GM12872 (cell line): Measurements from ENCODE around the gene IQCH.

Experiments used
- TF ChIP-seq, protein P1 (sequence below): IDR thresholded peaks from 3 replicates; pipeline ENCODE4 v1.5.1; 2011; ENCODE audit warnings: low read depth, mild to moderate bottlenecking, low read length, moderate library complexity; ENCODE audit not compliant: insufficient read depth

IQCH gene

DNA sequence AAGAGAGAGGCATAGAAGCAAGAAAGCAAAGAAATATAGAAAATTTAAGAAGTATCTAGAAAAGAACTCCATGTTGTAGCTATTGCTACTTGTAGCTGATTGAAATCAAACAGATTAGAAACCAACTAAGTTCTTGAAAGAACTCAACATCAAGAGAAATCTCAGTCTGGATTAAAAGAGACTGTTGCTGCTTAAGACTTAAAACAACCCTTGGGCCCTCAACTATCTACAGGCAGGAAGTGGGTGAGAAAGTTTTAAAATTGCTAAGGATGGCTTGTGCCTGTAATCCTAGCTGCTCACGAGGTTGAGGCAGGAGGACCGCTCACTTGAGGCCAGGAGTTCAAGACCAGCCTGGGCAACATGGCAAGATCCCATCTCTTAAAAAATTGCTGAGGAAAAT lies 227.1 kb downstream of the IQCH start:
- TF ChIP-seq, protein P1, sequence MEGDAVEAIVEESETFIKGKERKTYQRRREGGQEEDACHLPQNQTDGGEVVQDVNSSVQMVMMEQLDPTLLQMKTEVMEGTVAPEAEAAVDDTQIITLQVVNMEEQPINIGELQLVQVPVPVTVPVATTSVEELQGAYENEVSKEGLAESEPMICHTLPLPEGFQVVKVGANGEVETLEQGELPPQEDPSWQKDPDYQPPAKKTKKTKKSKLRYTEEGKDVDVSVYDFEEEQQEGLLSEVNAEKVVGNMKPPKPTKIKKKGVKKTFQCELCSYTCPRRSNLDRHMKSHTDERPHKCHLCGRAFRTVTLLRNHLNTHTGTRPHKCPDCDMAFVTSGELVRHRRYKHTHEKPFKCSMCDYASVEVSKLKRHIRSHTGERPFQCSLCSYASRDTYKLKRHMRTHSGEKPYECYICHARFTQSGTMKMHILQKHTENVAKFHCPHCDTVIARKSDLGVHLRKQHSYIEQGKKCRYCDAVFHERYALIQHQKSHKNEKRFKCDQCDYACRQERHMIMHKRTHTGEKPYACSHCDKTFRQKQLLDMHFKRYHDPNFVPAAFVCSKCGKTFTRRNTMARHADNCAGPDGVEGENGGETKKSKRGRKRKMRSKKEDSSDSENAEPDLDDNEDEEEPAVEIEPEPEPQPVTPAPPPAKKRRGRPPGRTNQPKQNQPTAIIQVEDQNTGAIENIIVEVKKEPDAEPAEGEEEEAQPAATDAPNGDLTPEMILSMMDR, result no peak

DNA sequence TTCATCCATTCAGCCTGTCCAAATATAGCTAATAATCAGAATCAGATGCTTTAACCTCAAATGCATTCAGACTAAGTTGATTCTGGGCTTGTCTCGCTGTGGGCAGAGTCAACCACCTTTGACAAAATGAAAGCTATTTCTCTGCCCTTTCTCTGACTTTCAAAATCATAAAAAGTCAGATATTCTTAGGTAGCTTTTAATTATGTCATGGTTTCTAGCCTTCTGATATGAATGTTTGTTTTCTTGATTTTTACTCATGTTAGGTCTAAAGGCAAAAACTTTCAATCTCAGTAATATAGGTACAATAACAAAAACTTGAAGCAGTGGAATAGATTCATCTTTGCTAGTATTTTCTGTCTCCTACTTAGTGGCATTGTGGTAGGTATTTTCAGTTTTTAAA lies 241.0 kb downstream of the IQCH start:
- TF ChIP-seq, protein P1, result no peak

DNA sequence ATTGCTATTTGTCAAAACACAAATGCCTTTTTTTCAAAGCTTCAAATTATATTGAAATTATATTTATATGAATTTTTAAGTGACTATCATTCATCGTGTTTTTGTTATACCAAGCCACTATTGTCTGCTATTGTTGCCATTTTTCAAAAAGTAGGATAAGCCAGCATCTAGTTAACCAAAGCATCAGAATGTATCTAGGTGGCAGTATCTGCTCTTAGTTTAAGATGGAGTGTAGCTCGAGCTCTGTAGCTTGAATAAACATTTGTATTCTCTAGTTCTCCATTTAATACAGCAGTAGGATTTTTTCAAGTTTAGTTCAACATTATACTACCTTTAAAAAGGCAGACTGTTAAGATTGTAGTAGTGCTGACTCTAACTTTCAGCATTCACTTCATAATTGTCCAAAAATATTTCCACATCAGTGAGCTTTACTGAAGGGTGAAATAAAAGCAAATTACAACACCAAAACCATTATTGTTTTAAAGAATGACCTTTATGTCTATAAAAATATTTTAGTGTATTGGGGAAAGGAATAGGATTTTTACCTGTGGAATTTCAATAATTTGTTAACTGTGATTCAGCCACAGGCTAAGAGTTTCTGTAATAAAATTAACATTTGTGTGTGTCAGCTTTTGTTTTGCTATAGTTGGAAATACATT lies 246.7 kb downstream of the IQCH start:
- TF ChIP-seq, protein P1, result peak; percentile 30; the same call in 1 of the 3 replicates

DNA sequence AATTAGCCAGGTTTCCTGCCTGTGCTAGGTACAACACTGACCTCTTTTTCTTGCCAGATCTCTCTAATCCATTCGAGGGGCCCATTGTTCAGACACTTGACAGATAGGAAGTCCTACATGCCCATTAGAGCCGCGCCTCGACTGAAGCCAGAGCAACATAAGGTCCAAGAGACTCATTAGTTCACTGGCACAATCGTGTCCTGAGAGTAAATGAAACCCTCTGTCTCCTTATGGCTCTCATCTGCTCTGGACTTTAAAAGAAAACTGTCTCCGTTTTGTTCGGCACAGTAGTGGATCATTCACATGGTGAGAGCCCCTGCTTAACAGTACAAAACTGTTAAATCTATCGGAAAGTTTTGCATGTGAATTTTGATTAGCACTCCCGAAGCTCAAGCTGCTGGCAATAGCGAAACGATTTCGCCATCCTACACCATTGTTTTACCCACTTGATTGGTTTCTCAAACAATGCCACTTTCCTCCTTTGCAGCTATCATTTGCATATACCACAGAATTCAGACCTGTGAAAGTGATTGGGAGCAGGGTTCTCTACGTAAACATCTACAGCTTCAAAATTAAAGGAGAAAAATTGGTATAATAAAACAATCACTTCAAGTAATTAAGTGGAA lies 247.4 kb downstream of the IQCH start:
- TF ChIP-seq, protein P1, result no peak

DNA sequence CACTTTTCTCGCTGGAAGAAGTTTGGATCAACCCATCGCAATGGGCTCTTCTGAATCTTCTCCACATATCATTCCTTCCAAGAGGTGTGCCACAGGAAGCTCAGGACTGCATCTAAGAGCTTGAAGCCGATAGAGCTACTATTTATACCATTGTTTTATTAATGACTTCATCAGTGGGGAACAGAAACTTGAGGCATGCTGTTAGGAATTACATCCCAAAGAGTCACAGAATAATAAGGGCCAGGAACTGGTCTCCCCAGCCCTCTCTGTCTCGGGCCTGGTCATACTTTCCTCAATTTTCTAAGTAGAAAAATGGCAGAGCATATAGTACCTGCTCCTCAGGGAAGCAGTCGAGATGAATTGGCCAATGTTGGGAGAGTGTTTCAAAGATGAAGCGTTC lies 249.5 kb downstream of the IQCH start:
- TF ChIP-seq, protein P1, result no peak

DNA sequence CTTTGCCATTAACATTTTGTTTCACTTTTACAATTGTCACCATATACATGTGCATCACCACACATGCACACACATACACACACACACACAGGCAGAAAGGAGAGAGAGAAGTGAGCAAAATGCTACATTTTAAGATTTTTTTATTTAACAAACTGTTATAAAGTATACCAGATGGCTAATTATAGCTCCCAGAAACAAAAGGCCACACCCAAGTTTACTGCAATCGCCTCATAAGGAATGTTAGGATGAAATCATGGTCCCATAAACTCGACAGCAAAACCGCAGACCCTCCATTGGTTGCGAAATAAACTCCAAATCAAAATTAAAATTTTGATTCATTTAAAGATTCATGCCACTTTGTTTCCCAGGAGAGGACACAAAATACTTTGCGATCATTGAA lies 250.2 kb downstream of the IQCH start:
- TF ChIP-seq, protein P1, result no peak

DNA sequence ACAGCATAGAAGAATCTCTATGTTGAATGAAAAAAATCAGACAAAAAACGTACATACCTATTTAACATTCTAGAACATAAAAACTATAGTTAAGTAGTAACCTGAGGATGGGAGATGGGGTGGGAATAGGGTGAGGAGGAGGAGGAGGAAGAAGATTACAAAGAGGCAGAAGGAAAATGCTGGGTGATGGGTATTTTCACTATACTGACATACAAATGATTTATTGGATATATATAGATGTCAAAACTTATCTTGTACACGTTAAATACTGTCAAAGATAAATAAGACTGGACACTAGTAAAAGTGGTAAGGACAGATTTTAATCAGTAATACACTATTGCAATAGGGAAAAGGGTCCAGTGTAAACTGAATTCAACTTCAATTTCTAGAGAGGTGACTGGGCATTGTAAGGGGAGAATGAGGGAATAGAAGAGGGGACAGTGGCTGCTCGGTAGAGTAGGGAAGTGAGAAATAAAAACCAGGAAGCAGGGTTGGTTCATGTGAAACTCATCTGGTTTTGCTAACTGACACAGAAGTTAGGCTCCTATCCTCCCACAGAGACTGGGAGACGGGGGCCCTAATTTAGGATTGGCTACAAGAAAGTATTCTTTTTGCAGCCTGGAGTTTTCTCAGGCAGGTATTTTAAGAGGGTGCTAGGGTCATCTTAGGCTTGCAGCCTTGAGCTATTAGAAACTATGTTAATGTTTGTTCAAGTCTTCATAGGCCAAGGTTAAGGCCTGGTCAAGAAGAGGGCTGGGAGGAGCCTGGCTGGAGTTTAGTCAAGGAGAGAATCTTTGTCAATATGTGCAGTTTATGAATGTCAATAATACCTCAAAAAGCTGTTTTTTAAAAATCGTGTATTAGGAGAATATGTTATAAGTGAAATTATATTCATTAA lies 251.3 kb downstream of the IQCH start:
- TF ChIP-seq, protein P1, result no peak
